Glomerular visceral epithelial cell (primary cell): Measurements from ENCODE around the gene COX7C.
"Not testable (repeated sequence)": the region's sequence is repeated elsewhere in the genome, so short reads cannot be mapped to it uniquely, and the experiment has no call there.

ENCODE experiments used
- DNase-seq: peaks from one replicate; pipeline ENCODE4 v3.0.0-alpha.2; 2016; ENCODE audit errors: extremely low spot score

COX7C gene, protein sequence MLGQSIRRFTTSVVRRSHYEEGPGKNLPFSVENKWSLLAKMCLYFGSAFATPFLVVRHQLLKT

DNA sequence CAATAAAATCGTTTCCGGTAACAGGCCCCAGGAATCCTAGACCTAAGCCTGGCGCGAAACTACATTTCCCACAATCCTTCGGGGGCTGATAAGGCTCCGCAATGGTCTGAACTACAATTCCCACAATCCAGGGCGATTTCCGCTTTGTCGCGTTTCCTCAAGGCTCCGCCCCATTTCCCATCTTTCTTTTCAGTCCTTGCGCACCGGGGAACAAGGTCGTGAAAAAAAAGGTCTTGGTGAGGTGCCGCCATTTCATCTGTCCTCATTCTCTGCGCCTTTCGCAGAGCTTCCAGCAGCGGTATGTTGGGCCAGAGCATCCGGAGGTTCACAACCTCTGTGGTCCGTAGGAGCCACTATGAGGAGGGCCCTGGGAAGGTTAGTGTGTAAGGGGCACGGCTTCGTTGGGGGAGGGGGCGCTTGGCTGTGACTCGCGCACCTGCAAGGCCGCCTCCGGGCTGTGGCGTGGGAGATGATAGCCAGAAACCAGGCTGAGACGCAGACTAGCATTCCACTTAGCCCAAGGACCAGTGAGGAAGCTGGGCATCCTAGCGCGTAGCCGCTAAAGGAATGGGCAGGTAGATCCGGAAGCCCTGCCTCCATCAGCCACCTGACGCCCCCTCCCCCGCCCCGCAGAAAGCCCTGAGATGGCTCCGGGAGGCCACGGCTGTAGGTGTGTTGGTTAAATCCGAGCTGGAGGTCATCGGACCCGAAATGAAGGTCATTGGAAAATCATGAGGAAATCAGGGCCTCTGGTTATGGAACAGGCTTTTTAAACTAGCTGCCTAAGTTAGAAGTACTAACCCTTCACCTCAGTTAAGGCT lies at the start of gene COX7C:
COX7C (plus strand) TSS at position 186 of the 821 bp plus-strand sequence; CDS start at position 301, 115 bp downstream.
- peak; percentile 96 for DNase-seq

DNA sequence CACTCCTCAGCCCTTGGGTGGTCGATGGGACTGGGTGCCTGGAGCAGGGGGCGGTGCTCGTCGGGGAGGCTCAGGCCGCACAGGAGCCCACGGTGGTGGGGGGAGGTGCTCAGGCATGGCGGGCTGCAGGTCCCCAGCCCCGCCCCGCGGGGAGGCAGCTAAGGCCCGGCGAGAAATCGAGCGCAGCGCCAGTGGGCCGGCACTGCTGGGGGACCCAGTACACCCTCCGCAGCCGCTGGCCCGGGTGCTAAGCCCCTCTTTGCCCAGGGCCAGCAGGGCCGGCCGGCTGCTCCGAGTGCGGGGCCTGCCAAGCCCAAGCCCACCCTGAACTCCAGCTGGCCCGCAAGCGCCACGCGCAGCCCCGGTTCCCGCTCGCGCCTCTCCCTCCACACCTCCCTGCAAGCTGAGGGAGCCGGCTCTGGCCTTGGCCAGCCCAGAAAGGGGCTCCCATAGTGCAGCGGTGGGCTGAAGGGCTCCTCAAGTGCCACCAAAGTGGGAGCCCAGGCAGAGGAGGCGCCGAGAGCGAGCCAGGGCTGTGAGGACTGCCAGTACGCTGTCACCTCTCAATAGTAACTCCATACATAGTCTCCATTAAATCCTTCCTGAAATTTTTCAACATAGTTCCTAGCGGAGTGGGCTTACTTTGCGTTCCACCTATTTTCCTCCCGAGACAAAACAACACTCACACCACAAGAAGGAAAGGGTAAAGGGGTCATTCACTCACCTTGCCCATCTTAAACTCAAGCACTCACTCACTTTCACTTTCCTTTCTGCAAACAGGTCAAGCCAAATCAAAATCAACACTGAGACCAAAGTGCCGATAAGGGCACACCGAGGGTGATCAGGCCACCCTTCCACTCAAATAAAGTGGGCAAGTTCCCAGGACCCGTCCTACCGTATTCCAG lies 48.0 kb upstream of the COX7C start:
- not testable (repeated sequence) for DNase-seq

DNA sequence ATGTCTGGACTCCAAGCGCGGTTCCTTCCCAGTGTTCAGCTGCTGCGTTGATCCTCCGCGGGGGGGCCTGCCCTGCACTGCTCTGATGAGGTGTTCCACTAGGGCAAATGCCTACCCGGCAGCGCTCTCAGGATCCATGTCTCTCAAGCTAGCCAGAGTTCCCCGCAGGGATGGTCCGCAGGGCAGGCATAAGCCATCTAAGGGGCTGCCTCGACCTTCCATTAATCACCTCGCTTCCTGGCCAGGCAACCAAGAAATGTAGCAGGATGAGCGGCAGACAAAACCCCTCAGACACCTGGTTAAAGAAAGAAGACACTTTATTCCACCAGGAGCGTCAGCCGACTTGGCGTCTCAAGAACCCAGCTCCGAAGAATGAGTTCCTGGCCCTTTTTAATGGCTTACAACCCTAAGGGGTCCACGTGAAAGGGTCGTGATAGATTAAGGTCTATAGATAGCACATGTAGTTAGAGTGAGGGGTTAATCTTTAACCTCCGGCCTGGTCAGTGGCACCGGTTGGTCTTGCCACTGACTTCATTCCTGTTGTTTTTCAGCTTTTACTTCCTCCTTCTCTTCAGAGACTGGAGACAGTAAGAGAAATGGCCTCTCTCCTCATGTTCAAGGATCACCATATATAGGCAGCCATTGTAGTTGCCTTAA lies 47.2 kb upstream of the COX7C start:
- peak; percentile 41 for DNase-seq

DNA sequence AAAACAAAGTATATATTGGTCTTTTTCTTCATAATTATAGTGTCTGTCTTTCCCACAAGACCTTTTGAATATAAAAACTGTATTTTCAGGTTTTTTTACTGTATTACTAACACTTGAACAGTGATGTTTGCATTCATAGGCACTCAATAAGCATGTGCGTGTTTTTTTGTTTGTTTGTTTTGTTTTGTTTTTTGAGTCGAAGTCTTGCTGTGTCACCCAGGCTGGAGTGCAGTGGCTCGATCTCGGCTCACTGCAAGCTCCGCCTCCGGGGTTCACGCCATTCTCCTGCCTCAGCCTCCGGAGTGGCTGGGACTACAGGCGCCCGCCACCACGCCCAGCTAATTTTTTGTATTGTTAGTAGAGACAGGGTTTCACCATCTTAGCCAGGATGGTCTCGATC lies 46.6 kb upstream of the COX7C start:
- DNase-seq, result not testable (repeated sequence)

DNA sequence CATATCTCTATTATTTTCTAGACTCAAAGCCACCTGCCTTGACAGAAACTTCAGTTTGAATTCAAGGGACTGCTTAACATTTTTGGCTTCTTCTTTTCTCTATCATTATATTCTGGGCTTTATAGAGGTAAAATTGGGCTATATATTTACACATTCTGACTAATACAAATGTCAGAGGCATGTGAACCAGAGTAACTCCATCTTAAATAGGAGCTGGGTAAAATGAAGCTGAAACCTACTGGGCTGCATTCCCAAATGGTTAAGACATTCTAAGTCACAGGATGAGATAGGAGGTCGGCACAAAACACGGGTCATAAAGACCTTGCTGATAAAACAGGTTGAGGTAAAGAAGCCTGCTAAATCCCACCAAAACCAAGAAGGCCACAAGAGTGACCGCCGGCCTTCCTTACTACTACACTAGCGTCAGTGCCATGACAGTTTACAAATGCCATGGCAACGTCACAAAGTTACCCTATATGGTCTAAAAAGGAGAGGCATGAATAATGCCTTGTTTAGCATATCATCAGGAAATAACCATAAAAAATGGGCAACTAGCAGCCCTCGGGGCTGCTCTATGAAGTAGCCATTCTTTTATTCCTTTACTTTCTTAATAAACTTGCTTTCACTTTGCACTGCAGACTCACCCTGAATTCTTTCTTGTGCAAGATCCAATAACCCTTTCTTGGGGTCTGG lies 44.8 kb upstream of the COX7C start:
- no peak for DNase-seq

DNA sequence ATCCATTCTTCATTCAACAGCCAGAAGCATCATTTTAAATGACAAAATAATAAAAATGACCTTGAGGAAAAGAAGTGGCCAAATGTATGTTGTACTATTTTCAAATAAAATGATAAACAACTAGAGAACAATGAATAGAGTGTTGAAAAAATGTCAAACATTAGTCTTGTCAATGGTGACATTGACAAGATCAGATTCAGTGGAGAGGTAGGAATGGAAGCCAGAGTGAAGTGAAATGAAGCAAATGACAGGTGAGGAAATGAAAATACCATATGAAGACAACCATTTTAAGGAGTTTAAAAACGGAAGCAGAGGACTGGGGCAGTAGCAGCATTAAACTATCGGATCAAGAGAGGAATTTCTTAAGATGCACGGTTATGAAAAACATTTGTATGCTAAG lies 38.2 kb upstream of the COX7C start:
- no peak for DNase-seq

DNA sequence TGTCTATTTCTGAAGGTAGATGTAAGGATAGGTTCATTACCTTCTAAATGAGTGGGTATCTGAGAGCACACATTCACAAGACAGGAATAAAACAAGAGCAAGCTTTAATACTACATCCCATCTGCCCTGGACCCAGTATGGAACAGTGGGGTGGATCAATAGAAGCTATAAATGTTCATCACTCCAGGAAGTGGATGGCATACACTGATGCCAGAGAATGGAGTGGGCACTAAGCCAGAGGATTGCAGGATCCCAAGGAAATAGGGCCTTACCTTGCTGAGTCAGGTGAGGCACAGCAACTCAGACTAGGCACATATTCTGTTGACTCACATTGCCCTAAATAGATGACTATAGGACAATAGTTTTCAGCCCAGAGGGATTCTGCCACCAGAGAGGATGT lies 21.3 kb upstream of the COX7C start:
- DNase-seq, result no peak

DNA sequence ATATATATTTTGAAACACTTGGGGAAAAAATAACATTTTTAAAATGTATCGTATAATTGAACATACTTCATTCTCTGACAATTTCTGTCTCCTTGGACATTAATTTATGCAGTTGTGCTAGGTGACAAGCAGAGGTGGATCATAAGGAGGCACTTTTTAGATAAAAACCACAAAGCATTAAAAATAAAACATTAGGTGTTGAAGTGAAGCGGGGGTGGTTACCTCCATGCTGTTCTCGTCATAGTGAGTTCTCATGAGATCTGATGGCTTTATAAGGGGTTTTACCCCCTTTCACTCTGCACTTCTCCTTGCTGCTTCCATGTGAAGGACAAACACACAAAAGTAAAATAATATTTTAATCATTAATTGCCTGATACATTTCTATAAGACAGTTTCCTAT lies 11.9 kb upstream of the COX7C start:
- no peak for DNase-seq

DNA sequence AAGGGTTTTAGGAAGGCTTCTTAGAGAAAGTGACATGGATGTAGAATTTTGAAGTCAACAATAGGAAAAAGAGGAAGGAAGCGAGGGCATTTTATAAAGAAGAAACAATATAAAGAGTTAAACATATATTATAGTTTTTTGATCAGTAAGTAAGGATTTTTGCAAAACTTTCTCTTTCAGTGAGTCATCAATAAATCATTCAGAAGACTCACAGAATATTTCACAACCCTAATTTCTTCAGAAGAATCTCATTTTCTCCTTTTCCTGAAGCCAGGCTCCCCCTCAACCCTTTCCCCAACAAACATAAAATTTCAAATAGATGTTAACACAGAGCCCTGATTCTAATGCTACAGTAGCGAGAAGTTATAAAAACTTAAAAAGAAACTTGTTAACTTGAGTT lies 4.3 kb upstream of the COX7C start:
- DNase-seq, result no peak

DNA sequence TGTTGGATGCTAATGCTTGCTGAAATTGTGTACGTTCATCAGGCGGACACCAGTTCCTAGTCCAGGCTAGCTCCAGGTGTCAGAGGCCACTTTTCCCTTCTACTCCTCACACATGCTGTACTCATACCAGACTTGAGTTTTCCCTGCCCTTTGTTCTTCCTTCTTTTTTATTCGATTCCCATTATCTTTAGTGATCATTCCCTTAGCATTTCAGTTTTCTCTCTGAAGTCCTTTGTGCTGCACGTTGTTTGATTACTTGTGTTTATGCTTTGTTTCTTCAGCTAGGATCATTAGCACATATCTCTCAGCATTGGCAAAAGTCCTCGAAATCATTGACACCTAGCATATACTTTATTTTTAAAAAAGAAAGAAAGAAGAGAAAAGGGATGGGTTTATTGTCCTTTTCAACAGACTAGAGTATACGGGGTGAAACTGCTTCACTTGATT lies 409 bp upstream of the COX7C start:
- DNase-seq, result no peak

DNA sequence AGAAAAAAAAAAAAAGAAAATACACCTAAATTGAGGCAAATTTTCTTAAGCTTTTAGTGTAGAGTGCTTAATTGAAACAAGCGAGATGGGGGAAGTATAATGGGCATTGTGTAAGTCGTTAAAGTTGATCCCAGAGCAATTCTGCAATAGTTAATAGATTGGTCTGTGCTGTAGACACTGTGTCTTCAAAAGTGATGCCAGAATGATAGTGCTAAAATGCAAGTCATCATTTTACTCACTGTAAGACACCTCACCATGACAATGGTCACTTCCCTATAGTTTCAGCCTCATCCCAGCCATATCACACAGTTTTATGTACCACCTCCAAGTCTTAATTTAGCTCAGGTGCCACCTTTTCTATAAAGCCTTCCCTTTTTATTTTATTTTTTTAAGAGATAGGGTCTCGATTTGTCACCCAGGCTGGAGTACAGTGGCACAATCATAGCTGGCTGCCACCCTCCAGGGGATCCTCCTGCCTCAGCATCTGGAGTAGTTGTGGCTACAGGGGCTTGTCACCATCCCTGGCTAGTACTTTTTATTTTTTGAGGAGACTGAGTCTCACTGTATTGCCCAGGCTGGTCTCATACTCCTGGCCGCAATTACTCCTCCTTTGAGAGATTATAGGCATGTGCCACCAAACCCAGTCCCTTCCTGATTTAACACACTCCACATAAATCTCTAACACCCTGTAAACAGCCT lies 6.2 kb downstream of the COX7C start:
- no peak for DNase-seq

DNA sequence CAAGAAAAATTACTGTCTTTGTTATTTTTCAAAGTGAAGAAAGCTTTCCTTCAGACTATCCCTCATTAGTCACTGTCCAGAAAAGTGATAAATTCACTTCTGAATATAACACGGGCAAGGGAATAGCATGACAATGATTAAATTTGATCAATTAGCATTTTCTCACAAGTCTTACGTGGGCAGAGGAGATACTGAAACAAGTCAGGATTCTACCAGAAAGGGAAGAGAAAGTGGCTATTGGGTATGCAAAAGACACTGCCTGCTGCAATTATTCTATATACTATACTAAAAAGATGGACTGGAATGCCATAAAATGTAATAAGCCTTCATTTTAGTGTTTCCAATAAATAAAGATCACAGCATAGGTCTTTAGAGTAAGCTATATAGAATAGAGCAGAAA lies 7.4 kb downstream of the COX7C start:
- no peak for DNase-seq

DNA sequence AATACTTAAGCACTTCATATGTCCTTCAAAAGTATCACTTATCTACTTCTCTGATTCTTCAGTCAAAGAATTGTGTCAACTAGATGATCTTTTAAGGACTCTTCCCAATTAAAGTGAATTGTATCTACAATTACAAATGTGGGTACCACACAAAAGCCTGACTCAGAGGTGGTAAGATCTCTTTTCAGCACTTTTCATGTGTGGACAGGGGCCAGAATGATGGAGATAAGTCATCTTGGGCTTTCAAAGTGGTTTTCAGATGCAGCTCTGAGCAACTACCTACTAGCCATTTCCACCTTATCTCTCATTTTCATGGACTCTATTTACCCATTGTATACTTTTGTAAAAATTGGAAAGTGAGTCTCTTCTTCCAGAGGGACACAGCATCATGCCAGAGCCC lies 8.4 kb downstream of the COX7C start:
- no peak for DNase-seq

DNA sequence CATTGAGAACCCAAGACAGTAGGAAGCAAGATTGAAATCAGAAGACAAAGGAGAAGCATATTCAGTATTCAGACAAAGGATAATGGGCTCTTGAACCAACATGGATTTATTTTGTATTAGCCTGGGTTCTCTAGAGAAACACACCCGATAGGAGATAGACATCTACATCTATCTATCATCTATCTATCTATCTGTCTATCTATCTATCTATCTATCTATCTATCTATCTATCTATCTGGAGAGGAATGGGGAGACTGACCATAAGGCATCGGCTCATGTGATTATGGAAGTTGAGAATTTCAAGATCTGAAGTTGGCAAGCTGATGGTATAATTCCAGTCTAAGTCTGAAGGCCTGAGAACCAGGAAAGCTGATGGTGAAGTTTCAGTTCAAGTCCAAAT lies 13.4 kb downstream of the COX7C start:
- DNase-seq, result no peak

DNA sequence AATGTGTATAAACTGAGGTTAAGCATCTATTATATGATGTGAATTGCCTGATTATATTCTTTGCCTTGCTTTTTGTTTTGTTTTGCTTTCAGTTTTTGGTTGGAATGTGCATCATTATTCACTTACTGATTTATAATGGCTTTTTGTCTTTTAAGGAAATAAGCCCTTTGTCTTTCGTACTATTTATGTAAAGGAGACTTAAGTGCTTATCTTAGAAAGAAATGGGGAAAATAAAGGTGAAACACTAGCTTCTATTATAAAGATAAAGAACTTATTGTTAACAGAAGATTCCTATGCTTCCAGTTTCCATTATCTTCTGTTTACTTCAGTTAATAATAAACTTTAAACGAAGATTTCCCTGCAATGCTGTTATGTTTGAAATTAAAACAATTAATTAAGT lies 23.3 kb downstream of the COX7C start:
- no peak for DNase-seq

DNA sequence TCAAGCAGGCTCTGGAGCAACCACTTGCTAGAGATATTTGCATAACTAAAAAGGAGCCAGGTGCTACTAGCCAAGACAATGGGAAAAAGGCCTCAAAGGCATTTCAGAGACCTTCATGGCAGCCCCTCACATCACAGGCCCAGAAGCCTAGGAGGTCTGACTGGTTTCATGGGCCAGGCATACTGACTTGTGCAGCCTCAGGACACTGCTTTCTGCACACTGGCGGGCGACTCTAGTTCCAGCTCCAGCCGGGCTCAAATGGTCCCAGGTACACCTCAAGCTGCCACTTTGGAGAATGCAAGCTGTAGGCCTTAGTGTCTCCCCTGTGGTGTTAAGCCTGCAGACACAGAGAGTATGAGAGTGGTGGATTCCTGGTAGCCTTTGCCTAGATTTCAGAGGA lies 27.1 kb downstream of the COX7C start:
- no peak for DNase-seq

DNA sequence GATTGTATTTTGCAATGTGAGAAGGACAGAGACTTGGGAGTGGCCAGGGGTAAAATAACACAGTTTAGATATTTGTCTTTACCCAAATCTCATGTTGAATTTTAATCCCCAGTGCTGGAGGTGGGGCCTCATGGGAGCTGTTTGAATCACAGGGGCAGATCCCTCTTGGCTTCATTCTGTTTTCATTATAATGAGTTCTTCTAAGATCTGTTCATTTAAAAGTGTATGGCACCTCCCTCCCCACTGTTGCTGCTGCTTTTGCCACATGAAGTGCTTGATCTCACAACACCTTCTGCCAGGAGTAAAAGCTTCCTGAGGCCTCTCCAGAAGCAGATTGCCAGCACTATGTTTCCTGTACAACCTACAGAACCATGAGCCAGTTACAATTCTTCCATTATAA lies 28.1 kb downstream of the COX7C start:
- DNase-seq, result no peak

DNA sequence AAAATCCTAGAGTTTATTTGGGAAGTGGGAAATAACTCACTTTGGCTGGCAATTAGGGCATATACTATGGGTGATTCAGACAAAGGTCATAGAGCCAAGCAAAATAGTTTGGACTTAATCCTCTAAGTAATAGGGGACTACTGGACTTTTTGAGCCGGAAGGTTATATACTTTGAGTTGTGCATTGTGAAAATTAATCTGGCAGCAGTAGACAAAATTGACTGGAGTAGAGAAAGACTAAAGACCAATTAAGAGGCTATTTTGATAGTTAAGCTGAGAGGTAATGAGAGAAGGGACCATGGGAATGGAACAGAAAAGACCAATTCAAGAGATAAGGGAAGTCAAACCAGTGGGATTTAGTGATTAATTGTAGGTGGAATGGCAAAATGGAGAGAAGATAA lies 28.9 kb downstream of the COX7C start:
- DNase-seq, result no peak

DNA sequence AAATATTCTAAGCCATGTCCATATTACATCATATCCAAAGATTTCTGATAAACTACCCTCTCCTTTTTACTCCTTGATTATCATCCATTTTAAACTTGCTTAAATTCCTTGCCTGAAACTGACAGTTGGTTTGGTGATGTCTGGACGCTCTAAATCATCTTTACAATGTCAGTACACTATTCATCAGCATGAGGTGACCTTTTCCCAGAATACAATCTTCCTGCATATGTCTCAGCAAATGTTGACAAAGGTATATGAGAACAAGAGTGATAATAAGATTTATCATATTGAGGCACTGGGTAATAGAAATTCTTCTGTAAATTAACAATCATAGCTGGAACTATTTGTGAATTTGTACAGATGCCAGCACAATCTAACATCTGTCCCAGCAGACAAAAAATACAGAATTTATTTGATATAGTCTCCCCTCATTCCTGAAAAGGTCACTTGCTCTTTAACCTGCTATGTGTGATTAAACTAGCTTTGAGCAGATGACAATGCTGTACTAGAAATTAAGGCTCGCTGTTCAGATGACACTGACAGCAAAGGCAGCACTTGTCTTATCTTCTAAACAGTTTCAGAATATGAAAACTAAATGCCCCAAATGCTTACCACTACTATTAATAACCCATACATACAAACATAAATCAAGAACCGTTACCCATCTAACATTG lies 32.2 kb downstream of the COX7C start:
- DNase-seq, result no peak

DNA sequence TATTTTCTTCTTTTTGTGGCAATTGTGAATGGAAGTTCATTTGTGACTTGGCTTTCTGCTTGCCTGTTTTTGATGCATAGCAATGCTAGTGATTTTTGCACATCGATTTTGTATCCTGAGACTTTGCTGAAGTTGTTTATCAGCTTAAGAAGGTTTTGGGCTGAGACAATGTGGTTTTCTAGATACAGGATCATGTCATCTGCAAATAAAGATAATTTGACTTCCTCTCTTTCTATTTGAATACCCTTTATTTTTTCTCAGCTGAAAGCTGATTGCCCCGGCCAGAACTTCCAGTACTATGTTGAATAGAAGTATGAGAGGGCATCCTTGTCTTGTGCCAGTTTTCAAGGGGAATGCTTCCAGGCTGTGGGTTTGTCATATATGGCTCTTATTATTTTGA lies 43.0 kb downstream of the COX7C start:
- not testable (repeated sequence) for DNase-seq
